SU-DHL-6 (cell line): ENCODE measurements around the gene ICAM4.

Experiments used
- CTCF ChIP-seq: fragments of 200-600 bp; sonication (generic); IDR thresholded peaks from one replicate; pipeline ENCODE4 v1.5.1; 2017; ENCODE audit warnings: antibody characterized with exemption, mild to moderate bottlenecking, low read length, moderate library complexity; ENCODE audit not compliant: insufficient read depth, poor library complexity, severe bottlenecking
- EZH2phosphoT487 ChIP-seq: fragments of 200-600 bp; sonication (generic), shearing (Covaris generic); conservative IDR thresholded peaks from 2 replicates; pipeline ENCODE4 v1.6.1; 2018; ENCODE audit warnings: mild to moderate bottlenecking, antibody characterized with exemption, low read length, moderate library complexity, mixed read lengths

- TF ChIP-seq CTCF (no peak), EZH2phosphoT487 (no peak)
These were observed 20.0 kb upstream of the ICAM4 start for GRCh38 chr19:10266706-10267105.
